Measurements from ENCODE around the gene CA12. TPM values are rescaled to one million over a fixed set of nuclear protein-coding genes. Genes with fewer than 3 reads are reported as not detected.

CA12 gene
- total RNA-seq, 2 experiments from 2014 or later = 0.58 TPM; not detected in 1

DNA sequence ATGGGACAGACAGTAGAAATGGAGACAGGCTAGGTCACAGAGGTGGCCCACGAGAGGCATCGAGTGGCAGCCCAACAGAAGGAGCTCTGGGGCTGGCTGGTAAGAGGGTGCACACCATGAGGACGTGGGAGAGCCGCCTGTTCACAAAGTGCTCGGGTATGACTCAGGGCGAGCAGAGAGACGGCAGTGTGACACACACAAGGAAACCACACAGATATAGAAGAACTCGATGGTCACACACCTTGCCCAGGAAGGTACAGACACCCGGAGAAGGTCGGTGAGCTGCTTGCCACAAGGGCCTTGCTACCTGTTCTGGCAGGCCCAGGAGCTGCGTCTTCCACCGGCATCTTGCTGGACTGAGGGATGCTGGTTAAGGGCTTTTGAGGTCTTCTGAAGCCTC lies 50.2 kb downstream of the CA12 start:
- TF ChIP-seq, protein P1, sequence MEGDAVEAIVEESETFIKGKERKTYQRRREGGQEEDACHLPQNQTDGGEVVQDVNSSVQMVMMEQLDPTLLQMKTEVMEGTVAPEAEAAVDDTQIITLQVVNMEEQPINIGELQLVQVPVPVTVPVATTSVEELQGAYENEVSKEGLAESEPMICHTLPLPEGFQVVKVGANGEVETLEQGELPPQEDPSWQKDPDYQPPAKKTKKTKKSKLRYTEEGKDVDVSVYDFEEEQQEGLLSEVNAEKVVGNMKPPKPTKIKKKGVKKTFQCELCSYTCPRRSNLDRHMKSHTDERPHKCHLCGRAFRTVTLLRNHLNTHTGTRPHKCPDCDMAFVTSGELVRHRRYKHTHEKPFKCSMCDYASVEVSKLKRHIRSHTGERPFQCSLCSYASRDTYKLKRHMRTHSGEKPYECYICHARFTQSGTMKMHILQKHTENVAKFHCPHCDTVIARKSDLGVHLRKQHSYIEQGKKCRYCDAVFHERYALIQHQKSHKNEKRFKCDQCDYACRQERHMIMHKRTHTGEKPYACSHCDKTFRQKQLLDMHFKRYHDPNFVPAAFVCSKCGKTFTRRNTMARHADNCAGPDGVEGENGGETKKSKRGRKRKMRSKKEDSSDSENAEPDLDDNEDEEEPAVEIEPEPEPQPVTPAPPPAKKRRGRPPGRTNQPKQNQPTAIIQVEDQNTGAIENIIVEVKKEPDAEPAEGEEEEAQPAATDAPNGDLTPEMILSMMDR (IDR thresholded peaks at IDR 0.05) = no peak
- Mint-ChIP-seq H3K9me3 (no peaks in the 10 kb centered on the region), H3K4me3 (no peak overlapping the region), H3K4me1 (ENCODE audit: low read depth) (no peaks in the 10 kb centered on the region), H3K27ac (no peak overlapping the region), H3K36me3 (ENCODE audit: low read depth) (no peaks in the 10 kb centered on the region), H3K27me3 (no peaks in the 10 kb centered on the region)
- CTCF ChIA-PET = interaction anchor here (1.3 kb wide), 1 partner anchor 48 kb away, joined by 3 read pairs; no protein-coding TSS in a partner anchor
- ATAC-seq = peak; percentile 64
- peak; percentile 26 for DNase-seq
- intact Hi-C loops (cut with micrococcal nuclease) = no loop called here
- POLR2A ChIA-PET = interaction anchor here (1.0 kb wide), 1 partner anchor 20 kb away, joined by 3 read pairs; no protein-coding TSS in a partner anchor

- Mint-ChIP-seq H3K4me1 (ENCODE audit: low read depth) (no peaks in the 10 kb centered on the region), H3K36me3 (ENCODE audit: low read depth) (no peaks in the 10 kb centered on the region), H3K9me3 (no peaks in the 10 kb centered on the region), H3K4me3 (no peak overlapping the region), H3K27me3 (no peaks in the 10 kb centered on the region), H3K27ac (no peak overlapping the region)
- ChIA-PET CTCF (interaction anchor here (1.3 kb wide), 1 partner anchor 49 kb away, joined by 3 read pairs; no protein-coding TSS in a partner anchor), POLR2A (interaction anchor here (1.0 kb wide), 1 partner anchor 20 kb away, joined by 3 read pairs; no protein-coding TSS in a partner anchor)
- no peak for ATAC-seq
- DNase-seq = no peak
- TF ChIP-seq, protein P1 (IDR thresholded peaks at IDR 0.05) = no peak
- intact Hi-C loops (cut with micrococcal nuclease) = no loop called here
Measured at GRCh38 chr15:63330926-63331325, 50.7 kb downstream of the CA12 start.

DNA sequence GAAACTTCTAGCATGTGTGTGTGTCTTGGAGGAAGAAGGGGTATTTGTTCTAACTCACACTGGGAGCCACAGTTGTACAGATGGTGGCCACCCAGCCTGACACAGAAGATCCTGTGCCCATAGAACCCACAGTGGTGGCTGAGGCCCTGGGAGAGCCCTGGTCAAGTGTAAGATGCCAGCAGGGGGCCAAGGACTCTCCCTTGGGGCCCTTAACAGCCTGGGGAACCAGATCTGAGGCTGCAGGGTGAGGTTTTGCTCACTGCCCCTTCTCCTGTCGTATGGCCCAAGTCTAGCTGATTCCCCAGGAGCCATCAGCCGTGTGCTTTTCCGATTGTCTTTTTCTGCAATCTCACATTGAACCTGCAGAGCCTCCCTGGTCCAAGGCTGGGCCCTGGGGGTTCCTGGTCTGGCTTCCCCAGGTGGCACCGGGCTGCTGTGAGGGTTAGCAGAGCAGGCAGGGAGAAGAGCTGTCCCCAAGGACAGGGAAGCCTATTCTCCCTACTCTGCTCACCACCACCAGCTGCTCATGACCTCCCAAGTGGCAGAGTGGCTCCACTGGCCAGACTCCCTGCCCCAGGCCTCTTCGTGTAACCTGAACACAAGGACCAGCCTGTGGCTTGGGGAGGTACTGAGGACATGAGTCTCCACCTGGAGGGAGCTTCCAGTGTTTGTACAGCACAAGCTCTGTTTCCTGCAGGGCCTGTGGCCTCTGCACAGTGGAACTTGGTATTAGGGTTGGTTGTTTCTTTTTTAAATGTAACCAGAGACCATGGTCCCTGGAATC lies 51.9 kb downstream of the CA12 start:
- ChIA-PET CTCF (interaction anchor here (1.2 to 1.3 kb wide), 2 partner anchors 19 to 50 kb away, joined by 3 read pairs; no protein-coding TSS in a partner anchor), POLR2A (no interaction called here)
- intact Hi-C loops (cut with micrococcal nuclease) = no loop called here
- no peak overlapping the region for H3K4me3 Mint-ChIP-seq
- no peak overlapping the region for H3K27ac Mint-ChIP-seq
- ATAC-seq = no peak
- DNase-seq = no peak
- H3K9me3 Mint-ChIP-seq = no peaks in the 10 kb centered on the region
- TF ChIP-seq, protein P1 (IDR thresholded peaks at IDR 0.05) = no peak
- H3K27me3 Mint-ChIP-seq = no peaks in the 10 kb centered on the region
- H3K36me3 Mint-ChIP-seq (ENCODE audit: low read depth) = no peaks in the 10 kb centered on the region
- H3K4me1 Mint-ChIP-seq (ENCODE audit: low read depth) = no peaks in the 10 kb centered on the region

GRCh38 chr15:63327648-63328421 lies 53.8 kb downstream of the CA12 start:
- Mint-ChIP-seq H3K4me3 (no peak overlapping the region), H3K27ac (no peak overlapping the region), H3K27me3 (no peaks in the 10 kb centered on the region), H3K9me3 (no peaks in the 10 kb centered on the region), H3K4me1 (ENCODE audit: low read depth) (no peaks in the 10 kb centered on the region), H3K36me3 (ENCODE audit: low read depth) (no peaks in the 10 kb centered on the region)
- ChIA-PET POLR2A (no interaction called here), CTCF (no interaction called here)
- intact Hi-C loops (cut with micrococcal nuclease) = no loop called here
- DNase-seq = no peak
- TF ChIP-seq, protein P1 (IDR thresholded peaks at IDR 0.05) = no peak
- no peak for ATAC-seq

- no peaks in the 10 kb centered on the region for H3K4me1 Mint-ChIP-seq (ENCODE audit: low read depth)
- DNase-seq = no peak
- ChIA-PET POLR2A (no interaction called here), CTCF (no interaction called here)
- TF ChIP-seq, protein P1 (IDR thresholded peaks at IDR 0.05) = no peak
- H3K9me3 Mint-ChIP-seq = no peaks in the 10 kb centered on the region
- peak; percentile 39 for ATAC-seq
- intact Hi-C loops (cut with micrococcal nuclease) = no loop called here
- no peak overlapping the region for H3K27ac Mint-ChIP-seq
- no peaks in the 10 kb centered on the region for H3K36me3 Mint-ChIP-seq (ENCODE audit: low read depth)
- no peak overlapping the region for H3K4me3 Mint-ChIP-seq
- no peaks in the 10 kb centered on the region for H3K27me3 Mint-ChIP-seq
Measured at GRCh38 chr15:63324770-63325169, 56.9 kb downstream of the CA12 start.
